H1 (cell line): ENCODE measurements around the gene GRAMD1C. TPM values are rescaled to one million over a fixed set of nuclear protein-coding genes. Genes with fewer than 3 reads are reported as not detected.
A peak's percentile ranks its signal among the peaks of the same experiment; 100 is the strongest.

Experiments
- CTCF ChIA-PET: fragments of 300-600 bp; sonication (Branson Sonifier 250); formaldehyde crosslinking; loops from one replicate; lab custom pipeline; 2021; ENCODE audit not compliant: partially characterized antibody; lab: Charles Lee
- POLR2A ChIA-PET: fragments of 300-600 bp; sonication (Branson Sonifier 250); formaldehyde crosslinking; loops from one replicate; lab custom pipeline; 2021; ENCODE audit warnings: inconsistent platforms; ENCODE audit not compliant: partially characterized antibody; lab: Charles Lee
- DNase-seq, 2 experiments: peaks; one replicate each; pipeline versions ENCODE4 v3.0.0 to v3.0.0-alpha.2; 2010 to 2022; ENCODE audit warnings: low spot score in 2 of 2, low read depth in 1 of 2, mixed read lengths in 1 of 2
- FAIRE-seq: peaks from 2 replicates; lab custom pipeline; 2011; peaks lifted over from hg19 to GRCh38; lab: Jason Lieb, UNC
- H2AFZ ChIP-seq: 2 replicates; pipeline ENCODE4 v1.8.1; 2012; ENCODE audit warnings: low read length, inconsistent platforms
- H2AK5ac ChIP-seq: 2 replicates; pipeline ENCODE4 v1.6.1; 2013; ENCODE audit warnings: low read depth, low read length
- H2BK120ac ChIP-seq: replicated peaks from 2 replicates; pipeline ENCODE3; 2013; ENCODE audit warnings: low read depth, low read length, inconsistent platforms
- H2BK12ac ChIP-seq: 2 replicates; pipeline ENCODE4 v1.6.1; 2013; ENCODE audit warnings: low read depth, low read length
- H2BK15ac ChIP-seq: 2 replicates; pipeline ENCODE4 v1.6.1; 2013; ENCODE audit warnings: low read length
- H2BK20ac ChIP-seq: 2 replicates; pipeline ENCODE4 v1.6.1; 2013; ENCODE audit warnings: low read length
- H2BK5ac ChIP-seq: 2 replicates; pipeline ENCODE4 v1.6.1; 2013; ENCODE audit warnings: low read depth, low read length
- H3K14ac ChIP-seq: 2 replicates; pipeline ENCODE4 v1.6.1; 2013; ENCODE audit warnings: inconsistent platforms; ENCODE audit not compliant: insufficient read length
- H3K18ac ChIP-seq: 2 replicates; pipeline ENCODE4 v1.6.1; 2013; ENCODE audit warnings: low read length; ENCODE audit errors: extremely low read depth
- H3K23ac ChIP-seq: 2 replicates; pipeline ENCODE4 v1.6.1; 2013; ENCODE audit warnings: inconsistent platforms; ENCODE audit not compliant: insufficient read length
- H3K23me2 ChIP-seq: 2 replicates; pipeline ENCODE4 v1.6.1; 2013; ENCODE audit warnings: low read depth, low read length
- H3K27ac ChIP-seq: 2 replicates; pipeline ENCODE4 v1.6.1; 2011; ENCODE audit warnings: low read depth, low read length, inconsistent platforms
- H3K27me3 ChIP-seq, 4 experiments: replicated peaks in 1 of 4; 1 replicate in 1 of 4; 2 replicates in 3 of 4; pipeline versions ENCODE4 v1.6.1 to v1.8.1; 2011 to 2013; ENCODE audit warnings: low read length in 3 of 4, mild to moderate bottlenecking in 3 of 4, inconsistent platforms in 2 of 4, mixed read lengths in 2 of 4, moderate library complexity in 1 of 4; ENCODE audit not compliant: control insufficient read depth in 3 of 4, insufficient read depth in 3 of 4; ENCODE audit errors: extremely low read depth in 1 of 4
- H3K36me3 ChIP-seq, 4 experiments: 2 replicates each; pipeline versions ENCODE4 v1.6.1 to v1.8.1; 2011 to 2013; ENCODE audit warnings: mild to moderate bottlenecking in 4 of 4, low read length in 3 of 4, moderate library complexity in 2 of 4, control low read depth in 1 of 4, inconsistent platforms in 1 of 4; ENCODE audit not compliant: insufficient read depth in 4 of 4, control insufficient read depth in 2 of 4
- H3K4ac ChIP-seq: replicated peaks from 2 replicates; pipeline ENCODE3; 2013; ENCODE audit warnings: low read length, low read depth, mixed read lengths, inconsistent platforms; ENCODE audit not compliant: insufficient read length
- H3K4me1 ChIP-seq, 4 experiments: replicated peaks in 1 of 4; 1 replicate in 1 of 4; 2 replicates in 3 of 4; pipeline versions ENCODE4 v1.6.1 to v1.8.1; 2011 to 2013; ENCODE audit warnings: low read length in 3 of 4, inconsistent platforms in 2 of 4, mixed read lengths in 1 of 4; ENCODE audit not compliant: insufficient read depth in 4 of 4, control insufficient read depth in 3 of 4
- H3K4me2 ChIP-seq, 2 experiments: 2 replicates each; pipeline versions ENCODE4 v1.6.1 to v1.8.1; 2011 to 2013; ENCODE audit warnings: low read depth in 2 of 2, low read length in 2 of 2, control low read depth in 1 of 2, inconsistent platforms in 1 of 2, mild to moderate bottlenecking in 1 of 2; ENCODE audit not compliant: insufficient read depth in 1 of 2
- H3K4me3 ChIP-seq, 4 experiments: fragments of 200-600, 300-600 bp in 1 of 4; sonication (generic), shearing (Covaris generic), sonication (Bioruptor Twin) in 1 of 4; 2 replicates each; pipeline versions ENCODE4 v1.5.1 to v1.8.1; 2011 to 2016; ENCODE audit warnings: low read length in 4 of 4, low read depth in 3 of 4, control low read depth in 2 of 4, inconsistent platforms in 2 of 4, mild to moderate bottlenecking in 2 of 4, mixed read lengths in 1 of 4, moderate library complexity in 1 of 4; ENCODE audit not compliant: insufficient read depth in 2 of 4; ENCODE audit errors: extremely low read depth in 1 of 4
- H3K56ac ChIP-seq: replicated peaks from 2 replicates; pipeline ENCODE3; 2013; ENCODE audit warnings: low read depth, mild to moderate bottlenecking, mixed read lengths, low read length, inconsistent platforms; ENCODE audit not compliant: insufficient read length
- H3K79me1 ChIP-seq: 2 replicates; pipeline ENCODE4 v1.6.1; 2013; ENCODE audit warnings: low read depth, low read length, control low read depth
- H3K79me2 ChIP-seq, 2 experiments: 2 replicates each; pipeline versions ENCODE4 v1.6.1 to v1.8.1; 2012 to 2013; ENCODE audit warnings: low read length in 2 of 2, mild to moderate bottlenecking in 2 of 2, inconsistent platforms in 1 of 2; ENCODE audit not compliant: insufficient read depth in 2 of 2, control insufficient read depth in 1 of 2
- H3K9ac ChIP-seq, 4 experiments: replicated peaks in 1 of 4; 1 replicate in 1 of 4; 2 replicates in 3 of 4; pipeline versions ENCODE4 v1.6.1 to v1.8.1; 2011 to 2013; ENCODE audit warnings: low read depth in 3 of 4, low read length in 3 of 4, control low read depth in 2 of 4, mild to moderate bottlenecking in 2 of 4, moderate library complexity in 2 of 4, inconsistent platforms in 1 of 4; ENCODE audit errors: extremely low read depth in 1 of 4
- H3K9me3 ChIP-seq, 2 experiments: 2 replicates each; pipeline versions ENCODE4 v1.6.1 to v1.8.1; 2012 to 2013; ENCODE audit warnings: mild to moderate bottlenecking in 2 of 2, moderate library complexity in 2 of 2, control low read depth in 1 of 2, inconsistent platforms in 1 of 2, low read depth in 1 of 2, low read length in 1 of 2, mixed read lengths in 1 of 2; ENCODE audit not compliant: insufficient read depth in 2 of 2
- H4K20me1 ChIP-seq, 2 experiments: replicated peaks in 1 of 2; 2 replicates each; pipeline versions ENCODE3 to v1.8.1; 2011 to 2013; ENCODE audit warnings: inconsistent platforms in 2 of 2, low read length in 2 of 2, mild to moderate bottlenecking in 1 of 2; ENCODE audit not compliant: insufficient read depth in 2 of 2, control insufficient read depth in 1 of 2
- H4K5ac ChIP-seq: 2 replicates; pipeline ENCODE4 v1.6.1; 2013; ENCODE audit warnings: low read length, low read depth, mixed read lengths, inconsistent platforms; ENCODE audit not compliant: insufficient read length
- H4K8ac ChIP-seq: 2 replicates; pipeline ENCODE4 v1.8.0; 2013; ENCODE audit warnings: mild to moderate bottlenecking, moderate library complexity, low read length, inconsistent platforms; ENCODE audit not compliant: insufficient read depth; ENCODE audit errors: extremely low read depth
- H4K91ac ChIP-seq: replicated peaks from 2 replicates; pipeline ENCODE3; 2013; ENCODE audit warnings: low read length, mixed read lengths, inconsistent platforms; ENCODE audit not compliant: insufficient read length
- BACH1 ChIP-seq: IDR thresholded peaks from 2 replicates; pipeline ENCODE4 v1.6.1; 2012; ENCODE audit warnings: low read length, improper control_type of control experiment
- EZH2 ChIP-seq: fragments of 200-600 bp; sonication (generic); IDR thresholded peaks from 2 replicates; pipeline ENCODE4 v1.7.1; 2012; ENCODE audit warnings: low read depth, mild to moderate bottlenecking, moderate library complexity, low read length, inconsistent platforms; ENCODE audit not compliant: severe bottlenecking
- GABPA ChIP-seq: IDR thresholded peaks from 2 replicates; pipeline ENCODE4 v1.6.1; 2011; ENCODE audit warnings: mild to moderate bottlenecking, low read length, moderate library complexity, borderline replicate concordance; ENCODE audit not compliant: insufficient read depth
- MAFK ChIP-seq: IDR thresholded peaks from 2 replicates; pipeline ENCODE4 v1.6.1; 2012; ENCODE audit warnings: low read depth, mild to moderate bottlenecking, improper control_type of control experiment, low read length
- PHF8 ChIP-seq: fragments of 200-600 bp; sonication (generic); conservative IDR thresholded peaks from 2 replicates; pipeline ENCODE4 v1.7.1; 2012; ENCODE audit warnings: low read depth, mild to moderate bottlenecking, inconsistent platforms, low read length, moderate library complexity
- POU5F1 ChIP-seq: IDR thresholded peaks from 2 replicates; pipeline ENCODE4 v1.6.1; 2011; ENCODE audit warnings: low read depth, mild to moderate bottlenecking, low read length, moderate library complexity
- SIN3A ChIP-seq, 2 experiments: IDR thresholded peaks in 1 of 2; conservative IDR thresholded peaks in 1 of 2; 2 replicates each; pipeline ENCODE4 v1.6.1; 2011 to 2012; ENCODE audit warnings: low read length in 2 of 2, improper control_type of control experiment in 1 of 2, low read depth in 1 of 2, mild to moderate bottlenecking in 1 of 2
- SIRT6 ChIP-seq: IDR thresholded peaks from one replicate; pipeline ENCODE4 v1.7.1; 2012; ENCODE audit warnings: low read length, inconsistent platforms
- USF2 ChIP-seq: IDR thresholded peaks from 2 replicates; pipeline ENCODE4 v1.6.1; 2011; ENCODE audit warnings: low read length, improper control_type of control experiment
- YY1 ChIP-seq: IDR thresholded peaks from 2 replicates; pipeline ENCODE4 v1.6.1; 2011; ENCODE audit warnings: low read depth, mild to moderate bottlenecking, low read length
- ZNF274 ChIP-seq: IDR thresholded peaks from 2 replicates; pipeline ENCODE4 v1.7.0; 2012; ENCODE audit warnings: low read length, borderline replicate concordance; ENCODE audit errors: extremely low read depth
- WGBS, 2 experiments: shearing (Covaris generic) in 1 of 2; methylation state at CpG; one replicate each; pipeline versions ENCODE4 v1.1.6 to v1.1.7; 2013 to 2015; ENCODE audit warnings: low lambda C conversion rate in 2 of 2, mixed read lengths in 2 of 2, inconsistent platforms in 1 of 2, low coverage in 1 of 2, missing lambda C conversion rate in 1 of 2; ENCODE audit not compliant: insufficient replicate concordance in 2 of 2, insufficient coverage in 1 of 2, insufficient read length in 1 of 2; ENCODE audit errors: extremely low coverage in 1 of 2, missing lambda C conversion rate in 1 of 2; 5-methylcytosine and 5-hydroxymethylcytosine counted together
- polyA plus RNA-seq, 7 experiments: library from polyadenylated mRNA; depleted of rRNA in 3 of 7; stranded (reverse) in 5 of 7; unstranded in 2 of 7; fragments of >200 nt in 5 of 7; fragments of 200-250 nt in 2 of 7; gene quantifications; 1 replicate in 5 of 7; 2 replicates in 1 of 7; 4 replicates in 1 of 7; pipeline versions ENCODE4 v1.2.1 to v1.2.3, GENCODE V29; 2011 to 2013; ENCODE audit warnings: missing spikeins in 2 of 7, mixed read lengths in 2 of 7
- total RNA-seq: library from RNA; stranded (reverse); fragmentation: NEBNext Ultra II Directional; extraction: Animal tissue kit (Norgen Biotek cat#: 25700); gene quantifications from 2 replicates; pipeline ENCODE4 v1.2.1, GENCODE V29; 2021

The GRAMD1C gene
- total and polyA plus RNA-seq, 2 of the 8 experiments (the other 6 are each of a cell fraction or from before 2014, with no cell fraction given), result 0.62 to 2.1 TPM

GRCh38 chr3:113894927-113895326, 56.3 kb downstream of the GRAMD1C start:
- Histone ChIP-seq H3K79me2 (no peaks in the 10 kb centered on the region), H3K14ac (no peak overlapping the region), H2BK5ac (no peak overlapping the region), H3K9me3 (no peaks in the 10 kb centered on the region), H2BK12ac (no peak overlapping the region), H3K9ac (no peak overlapping the region), H2BK120ac (no peak overlapping the region), H3K4ac (no peak overlapping the region), H3K4me3 (no peak overlapping the region), H2BK15ac (no peak overlapping the region), H2BK20ac (no peak overlapping the region), H3K36me3 (no peaks in the 10 kb centered on the region), H3K4me2 (no peak overlapping the region), H4K5ac (no peak overlapping the region), H2AK5ac (no peak overlapping the region), H3K79me1 (no peaks in the 10 kb centered on the region), H3K23ac (no peak overlapping the region), H4K91ac (peak overlapping the region; percentile 38), H3K23me2 (no peaks in the 10 kb centered on the region), H3K18ac (no peak overlapping the region), H3K27ac (no peak overlapping the region), H3K27me3 (no peaks in the 10 kb centered on the region), H2AFZ (no peak overlapping the region), H3K4me1 (peaks cover 0 to 3% (median 0%) of the 10 kb centered on the region in 4 experiments; a peak in 1 of 7 replicates), H3K56ac (no peak overlapping the region), H4K8ac (no peak overlapping the region), H4K20me1 (no peaks in the 10 kb centered on the region)
- CTCF ChIA-PET, result interaction anchor here (0.5 to 2.0 kb wide), 4 partner anchors 18 to 150 kb away, joined by 3 to 10 read pairs (median 4); no protein-coding TSS in a partner anchor
- DNase-seq (no peak), FAIRE-seq (no peak)
- POLR2A ChIA-PET, result interaction anchor here (0.6 kb wide), 1 partner anchor 10 kb away, joined by 5 read pairs; no protein-coding TSS in a partner anchor
- 91% methylated on average over 4 of the region's 4 CpGs; no CpG with 5 or more reads in 1 of the 2 experiments for WGBS, 2 experiments
- TF ChIP-seq USF2 (no peak), GABPA (no peak), POU5F1 (no peak), ZNF274 (no peak), MAFK (no peak), YY1 (no peak), SIRT6 (no peak), BACH1 (no peak), SIN3A (conservative IDR thresholded peaks at IDR 0.05 in 1 of 2, IDR thresholded peaks at IDR 0.05 in 1 of 2; ENCODE audit: low read depth in 1 of 2, low read length in 2 of 2) (no peak), PHF8 (no peak), EZH2 (no peak)
